Prostate gland (tissue), 2 donors: ENCODE measurements around the gene ESRP2. TPM values are rescaled to one million over a fixed set of nuclear protein-coding genes. Genes with fewer than 3 reads are reported as not detected.

ENCODE experiments used
- DNase-seq: peaks from one replicate; pipeline ENCODE4 v3.0.0-alpha.2; 2019; ENCODE audit warnings: low spot score
- H3K27ac ChIP-seq, 2 donors: fragments of 200-600 bp; sonication (generic); 2 replicates each; pipeline ENCODE4 v1.5.1; 2017 to 2019
- H3K27me3 ChIP-seq: fragments of 200-600 bp; sonication (generic); replicated peaks from 2 replicates; pipeline ENCODE4 v1.5.1; 2019; ENCODE audit not compliant: insufficient read depth
- H3K36me3 ChIP-seq, 2 donors: fragments of 200-600 bp; sonication (generic); 1 replicate in 1 of 2; 2 replicates in 1 of 2; pipeline versions ENCODE4 v1.5.1 to v1.8.1; 2017 to 2019
- H3K4me1 ChIP-seq: fragments of 200-600 bp; sonication (generic); replicated peaks from 2 replicates; pipeline ENCODE4 v1.5.1; 2019
- H3K4me3 ChIP-seq, 2 donors: fragments of 200-600 bp; sonication (generic); 2 replicates each; pipeline ENCODE4 v1.5.1; 2017 to 2019
- H3K9me3 ChIP-seq: fragments of 200-600 bp; sonication (generic); 2 replicates; pipeline ENCODE4 v1.5.1; 2017
- CTCF ChIP-seq, 4 experiments: fragments of 200-600 bp in 2 of 4; fragments of 450-650 bp in 2 of 4; sonication (generic) in 2 of 4; IDR thresholded peaks; 1 replicate in 3 of 4; 2 replicates in 1 of 4; pipeline ENCODE4 v1.5.1; 2016 to 2019; ENCODE audit warnings: antibody characterized with exemption in 4 of 4, mild to moderate bottlenecking in 2 of 4, moderate library complexity in 2 of 4
- POLR2A ChIP-seq: fragments of 450-650 bp; IDR thresholded peaks from one replicate; pipeline ENCODE4 v1.6.1; 2016; ENCODE audit warnings: antibody characterized with exemption, mild to moderate bottlenecking
- POLR2AphosphoS5 ChIP-seq: sonication (generic); formaldehyde crosslinking; IDR thresholded peaks from one replicate; pipeline ENCODE4 v1.6.1; 2017; ENCODE audit warnings: antibody characterized with exemption
- WGBS: methylation state at CpG from one replicate; pipeline ENCODE4 v1.1.5; 2018; 5-methylcytosine and 5-hydroxymethylcytosine counted together
- intact Hi-C: fragments of 100-400 bp; cut with DNase I; formaldehyde crosslinking; loops from one replicate; pipeline ENCODE4 v1.14.2; 2022
- total RNA-seq, 2 donors: library from RNA; depleted of rRNA; stranded (reverse); fragments of >200 nt; gene quantifications; one replicate each; pipeline ENCODE4 v1.1.0, GENCODE V29; 2016

ESRP2 gene
- total RNA-seq, 2 donors from 2014 or later: 24.5 to 48.1 TPM

DNA sequence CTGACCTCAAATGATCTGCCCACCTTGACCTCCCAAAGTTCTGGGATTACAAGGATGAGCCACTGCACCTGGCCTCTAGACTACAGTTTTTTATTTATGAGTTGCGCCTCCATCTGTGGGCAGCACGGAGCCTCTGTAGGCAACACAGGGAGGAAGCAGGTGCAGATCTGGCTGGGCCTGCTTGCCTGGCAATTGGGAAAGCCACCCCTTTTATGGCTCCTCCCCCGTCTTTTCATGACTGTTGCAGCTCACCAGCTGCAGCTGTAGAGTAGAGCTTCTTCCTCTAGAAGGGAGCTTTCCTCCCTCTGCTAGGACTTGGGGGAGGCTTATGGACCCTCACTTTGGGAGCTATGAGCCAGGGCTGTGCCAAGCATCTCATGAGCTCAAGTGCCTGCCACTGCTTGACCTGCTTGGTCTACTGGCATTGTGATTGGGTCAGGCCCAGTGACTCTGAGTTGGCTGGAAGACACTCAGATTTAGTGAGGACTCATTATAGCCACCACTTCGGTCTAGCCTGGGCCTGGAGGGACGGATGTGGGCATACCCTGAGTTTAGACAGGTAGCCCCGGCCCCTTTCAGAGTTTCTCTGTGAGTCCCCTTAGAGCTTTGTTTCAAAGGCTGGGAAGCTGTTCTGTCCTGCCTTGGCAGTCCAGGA is 21.5 kb upstream of the ESRP2 start:
- H3K4me3 ChIP-seq: no peak overlapping the region
- intact Hi-C loops: no loop called here
- no peak for TF ChIP-seq CTCF (IDR thresholded peaks at IDR 0.05)
- TF ChIP-seq POLR2A: no peak
- TF ChIP-seq POLR2AphosphoS5: no peak
- H3K36me3 ChIP-seq: no peaks in the 10 kb centered on the region
- H3K9me3 ChIP-seq: no peaks in the 10 kb centered on the region
- DNase-seq: no peak
- no peaks in the 10 kb centered on the region for H3K4me1 ChIP-seq
- H3K27ac ChIP-seq: peak overlapping the region; percentile 40 to 56
- WGBS: 66% methylated on average over 6 of the region's 6 CpGs
- H3K27me3 ChIP-seq: no peaks in the 10 kb centered on the region

DNA sequence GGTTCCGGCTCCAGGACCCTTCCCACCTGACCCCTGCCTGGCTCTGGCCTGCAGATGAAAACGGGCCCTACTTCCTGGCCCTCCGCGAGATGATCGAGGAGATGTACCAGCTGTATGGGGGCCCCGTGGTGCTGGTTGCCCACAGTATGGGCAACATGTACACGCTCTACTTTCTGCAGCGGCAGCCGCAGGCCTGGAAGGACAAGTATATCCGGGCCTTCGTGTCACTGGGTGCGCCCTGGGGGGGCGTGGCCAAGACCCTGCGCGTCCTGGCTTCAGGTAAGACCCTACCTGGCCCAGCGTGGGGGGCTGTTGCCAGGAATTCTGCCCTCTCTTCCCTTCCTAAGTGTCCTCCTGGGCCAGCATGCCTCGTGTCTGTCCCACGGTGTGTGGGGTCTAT is 19.8 kb upstream of the ESRP2 start:
- Histone ChIP-seq H3K27ac (no peak overlapping the region), H3K4me1 (no peaks in the 10 kb centered on the region), H3K27me3 (no peaks in the 10 kb centered on the region), H3K4me3 (no peak overlapping the region), H3K9me3 (no peaks in the 10 kb centered on the region), H3K36me3 (no peaks in the 10 kb centered on the region)
- intact Hi-C loops: no loop called here
- no peak for TF ChIP-seq POLR2A
- TF ChIP-seq CTCF (IDR thresholded peaks at IDR 0.05): no peak
- TF ChIP-seq POLR2AphosphoS5: no peak
- 90% methylated on average over 16 of the region's 18 CpGs for WGBS
- no peak for DNase-seq

DNA sequence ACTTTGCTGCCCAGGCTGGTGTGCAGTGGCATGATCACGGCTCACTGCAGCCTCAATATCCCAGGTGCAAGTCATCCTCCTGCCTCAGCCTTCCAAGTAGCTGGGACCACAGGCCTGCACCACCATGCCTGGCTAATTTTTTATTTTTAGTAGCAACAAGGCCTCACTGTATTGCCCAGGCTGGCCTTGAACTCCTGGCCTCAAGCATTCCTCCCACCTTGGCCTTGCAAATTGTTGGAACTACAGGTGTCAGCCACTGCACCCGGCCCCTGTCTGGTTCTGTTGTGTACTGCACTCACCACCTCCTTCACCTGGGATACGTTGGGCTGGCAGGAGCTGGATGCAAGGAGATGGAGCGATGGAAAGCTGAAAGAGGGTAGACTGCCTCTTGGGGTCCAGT is 17.8 kb upstream of the ESRP2 start:
- no peak overlapping the region for H3K4me3 ChIP-seq
- TF ChIP-seq POLR2AphosphoS5 (no peak), CTCF (IDR thresholded peaks at IDR 0.05) (no peak), POLR2A (no peak)
- intact Hi-C loops: no loop called here
- no peaks in the 10 kb centered on the region for H3K27me3 ChIP-seq
- no peaks in the 10 kb centered on the region for H3K9me3 ChIP-seq
- no peaks in the 10 kb centered on the region for H3K36me3 ChIP-seq
- DNase-seq: no peak
- WGBS: 88% methylated on average over 4 of the region's 4 CpGs
- H3K4me1 ChIP-seq: no peaks in the 10 kb centered on the region
- no peak overlapping the region for H3K27ac ChIP-seq

DNA sequence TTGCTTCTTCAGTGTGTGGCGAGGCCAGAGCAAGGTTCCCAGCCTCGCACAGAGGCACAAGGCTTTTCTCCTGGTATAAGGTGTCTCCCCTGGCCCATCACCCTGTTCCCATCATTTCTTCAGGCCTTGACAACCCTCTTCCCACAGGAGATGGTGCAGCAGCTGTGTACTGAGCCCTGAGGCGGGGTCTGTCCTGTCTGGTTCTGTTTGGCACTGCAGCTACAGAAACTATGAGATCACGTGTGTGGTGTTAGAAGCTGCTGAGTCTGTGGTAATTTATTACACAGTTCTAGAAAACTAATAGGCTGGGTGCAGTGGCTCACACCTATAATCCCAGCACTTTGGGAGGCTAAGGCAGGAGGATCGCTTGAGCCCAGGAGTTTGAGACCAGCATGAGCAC is 16.5 kb upstream of the ESRP2 start:
- DNase-seq: no peak
- Histone ChIP-seq H3K27me3 (no peaks in the 10 kb centered on the region), H3K4me1 (no peaks in the 10 kb centered on the region), H3K27ac (no peak overlapping the region), H3K4me3 (no peak overlapping the region), H3K36me3 (no peaks in the 10 kb centered on the region), H3K9me3 (no peaks in the 10 kb centered on the region)
- 91% methylated on average over 5 of the region's 5 CpGs for WGBS
- TF ChIP-seq CTCF (IDR thresholded peaks at IDR 0.05): no peak
- no peak for TF ChIP-seq POLR2AphosphoS5
- intact Hi-C loops: no loop called here

GRCh38 chr16:68251832-68252231 is 15.9 kb upstream of the ESRP2 start:
- no peak for TF ChIP-seq CTCF (IDR thresholded peaks at IDR 0.05)
- no peak for TF ChIP-seq POLR2A
- no peak for TF ChIP-seq POLR2AphosphoS5
- 86% methylated on average over 5 of the region's 5 CpGs for WGBS
- no peaks in the 10 kb centered on the region for H3K9me3 ChIP-seq
- no peak overlapping the region for H3K4me3 ChIP-seq
- H3K36me3 ChIP-seq: no peaks in the 10 kb centered on the region
- no peaks in the 10 kb centered on the region for H3K4me1 ChIP-seq
- intact Hi-C loops: no loop called here
- H3K27me3 ChIP-seq: no peaks in the 10 kb centered on the region
- no peak overlapping the region for H3K27ac ChIP-seq
- no peak for DNase-seq
